ENCODE results near the gene RNF14.

DNA sequence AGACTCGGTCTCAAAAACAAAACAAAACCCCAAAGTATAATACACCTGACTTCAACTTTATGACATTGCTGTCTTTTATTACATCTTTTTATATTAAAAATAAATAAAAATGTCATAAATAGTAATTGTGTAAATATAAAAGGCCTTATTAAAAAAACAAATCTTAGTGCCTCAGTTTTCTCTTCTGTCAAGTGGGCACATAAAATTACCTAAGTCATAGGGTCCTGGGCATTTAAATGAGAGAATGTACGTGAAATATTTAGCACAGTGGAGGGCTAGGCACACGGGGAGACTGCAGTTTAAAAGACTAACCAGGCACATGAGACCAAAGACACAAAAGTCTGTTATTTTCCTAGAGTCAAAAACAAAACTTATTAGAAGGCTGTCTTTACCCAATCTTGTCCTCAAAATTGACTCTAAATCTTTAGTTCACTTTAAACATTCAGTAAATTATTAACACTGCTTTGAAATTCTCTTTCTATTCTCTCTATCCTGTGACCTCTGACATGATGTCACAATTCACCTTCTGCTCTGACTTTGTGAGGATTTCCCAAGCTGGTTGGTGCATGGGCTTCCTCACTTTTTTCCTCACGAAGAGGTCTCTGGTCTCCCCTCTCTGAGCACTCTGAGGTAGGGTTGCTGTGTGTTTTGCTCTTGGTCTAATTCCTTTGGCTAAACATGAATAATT is 2.5 kb upstream of the RNF14 start:
- TF ChIP-seq TEAD4 (IDR thresholded peaks at IDR 0.05; ENCODE audit: low read depth, low read length) (no peak), RBBP5 (IDR thresholded peaks at IDR 0.05; ENCODE audit: borderline replicate concordance, low read depth, low read length) (no peak), CHD2 (IDR thresholded peaks at IDR 0.05; ENCODE audit: low read length) (no peak)
- TF ChIP-seq, protein P1, sequence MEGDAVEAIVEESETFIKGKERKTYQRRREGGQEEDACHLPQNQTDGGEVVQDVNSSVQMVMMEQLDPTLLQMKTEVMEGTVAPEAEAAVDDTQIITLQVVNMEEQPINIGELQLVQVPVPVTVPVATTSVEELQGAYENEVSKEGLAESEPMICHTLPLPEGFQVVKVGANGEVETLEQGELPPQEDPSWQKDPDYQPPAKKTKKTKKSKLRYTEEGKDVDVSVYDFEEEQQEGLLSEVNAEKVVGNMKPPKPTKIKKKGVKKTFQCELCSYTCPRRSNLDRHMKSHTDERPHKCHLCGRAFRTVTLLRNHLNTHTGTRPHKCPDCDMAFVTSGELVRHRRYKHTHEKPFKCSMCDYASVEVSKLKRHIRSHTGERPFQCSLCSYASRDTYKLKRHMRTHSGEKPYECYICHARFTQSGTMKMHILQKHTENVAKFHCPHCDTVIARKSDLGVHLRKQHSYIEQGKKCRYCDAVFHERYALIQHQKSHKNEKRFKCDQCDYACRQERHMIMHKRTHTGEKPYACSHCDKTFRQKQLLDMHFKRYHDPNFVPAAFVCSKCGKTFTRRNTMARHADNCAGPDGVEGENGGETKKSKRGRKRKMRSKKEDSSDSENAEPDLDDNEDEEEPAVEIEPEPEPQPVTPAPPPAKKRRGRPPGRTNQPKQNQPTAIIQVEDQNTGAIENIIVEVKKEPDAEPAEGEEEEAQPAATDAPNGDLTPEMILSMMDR (IDR thresholded peaks at IDR 0.05; ENCODE audit: control extremely low read depth in 1 of 3, insufficient read depth in 1 of 3, low read depth in 1 of 3, low read length in 3 of 3): no peak

Data from H1 (cell line).